HG02610 (cell line): ENCODE results near the gene LMLN.
"Not testable (repeated sequence)": the region's sequence is repeated elsewhere in the genome, so short reads cannot be mapped to it uniquely, and the experiment has no call there.

Experiments
- ATAC-seq: cut with Tn5 transposase; IDR thresholded peaks from one replicate; pipeline ENCODE4 v1.9.1; 2021; ENCODE audit warnings: mild to moderate bottlenecking, moderate library complexity; ENCODE audit not compliant: unreplicated experiment

Gene LMLN

GRCh38 chr3:197959891-197960693 is at the start of gene LMLN:
Gene LMLN, plus strand, starts transcription at chr3:197960217. Its CDS starts 29 bp downstream, at chr3:197960246.
- ATAC-seq, result peak; percentile 98

GRCh38 chr3:197912741-197913476 is 47.1 kb upstream of the LMLN start:
- no peak for ATAC-seq

GRCh38 chr3:197913641-197914380 is 46.2 kb upstream of the LMLN start:
- no peak for ATAC-seq

GRCh38 chr3:197921429-197922275 is 38.4 kb upstream of the LMLN start:
- not testable (repeated sequence) for ATAC-seq

- no peak for ATAC-seq
Measured at GRCh38 chr3:197926418-197926817, 33.6 kb upstream of the LMLN start.

- ATAC-seq, result not testable (repeated sequence)
Measured at GRCh38 chr3:197927578-197927977, 32.4 kb upstream of the LMLN start.

GRCh38 chr3:197936819-197937384 is 23.1 kb upstream of the LMLN start:
- ATAC-seq, result no peak

GRCh38 chr3:197940745-197941384 is 19.2 kb upstream of the LMLN start:
- ATAC-seq, result no peak

- ATAC-seq, result no peak
Measured at GRCh38 chr3:197942956-197943556, 17.0 kb upstream of the LMLN start.

- no peak for ATAC-seq
Measured at GRCh38 chr3:197949191-197949777, 10.7 kb upstream of the LMLN start.

GRCh38 chr3:197949778-197950676 is 10.0 kb upstream of the LMLN start, which contains the start of gene RPL35A:
Gene RPL35A, plus strand, starts transcription at chr3:197950190. Its CDS starts 778 bp downstream, at chr3:197950968.
- peak; percentile 82 for ATAC-seq

GRCh38 chr3:197950677-197951061 is 9.3 kb upstream of the LMLN start:
- no peak for ATAC-seq

- no peak for ATAC-seq
Measured at GRCh38 chr3:197951392-197951990, 8.5 kb upstream of the LMLN start.

GRCh38 chr3:197952440-197952839 is 7.6 kb upstream of the LMLN start:
- ATAC-seq, result no peak

- ATAC-seq, result no peak
Measured at GRCh38 chr3:197953325-197953724, 6.7 kb upstream of the LMLN start.

- ATAC-seq, result no peak
Measured at GRCh38 chr3:197953881-197954280, 6.1 kb upstream of the LMLN start.

GRCh38 chr3:197955892-197956477 is 4.0 kb upstream of the LMLN start:
- no peak for ATAC-seq
